ENCODE data around the gene RNASEH2B. TPM values are rescaled to one million over a fixed set of nuclear protein-coding genes. Genes with fewer than 3 reads are reported as not detected.

The RNASEH2B gene
- total and polyA plus RNA-seq, 8 donors, result 19.0 to 41.6 (median 23.3) TPM

- Histone ChIP-seq H3K9me3 (no peaks in the 10 kb centered on the region), H3K36me3 (no peaks in the 10 kb centered on the region), H3K4me1 (no peaks in the 10 kb centered on the region), H3K4me3 (no peak overlapping the region), H3K27ac (no peak overlapping the region), H3K27me3 (no peaks in the 10 kb centered on the region)
- DNase-seq, result no peak
- FAIRE-seq, result no peak
- no peak for ATAC-seq
- TF ChIP-seq CTCF (IDR thresholded peaks at IDR 0.05), result no peak
- intact Hi-C loops (cut with DNase I), result no loop called here
- WGBS, 2 donors, result 74 to 79% methylated on average over 7 of the region's 7 CpGs
Measured at GRCh38 chr13:50892210-50892944, 17.2 kb upstream of the RNASEH2B start.

DNA sequence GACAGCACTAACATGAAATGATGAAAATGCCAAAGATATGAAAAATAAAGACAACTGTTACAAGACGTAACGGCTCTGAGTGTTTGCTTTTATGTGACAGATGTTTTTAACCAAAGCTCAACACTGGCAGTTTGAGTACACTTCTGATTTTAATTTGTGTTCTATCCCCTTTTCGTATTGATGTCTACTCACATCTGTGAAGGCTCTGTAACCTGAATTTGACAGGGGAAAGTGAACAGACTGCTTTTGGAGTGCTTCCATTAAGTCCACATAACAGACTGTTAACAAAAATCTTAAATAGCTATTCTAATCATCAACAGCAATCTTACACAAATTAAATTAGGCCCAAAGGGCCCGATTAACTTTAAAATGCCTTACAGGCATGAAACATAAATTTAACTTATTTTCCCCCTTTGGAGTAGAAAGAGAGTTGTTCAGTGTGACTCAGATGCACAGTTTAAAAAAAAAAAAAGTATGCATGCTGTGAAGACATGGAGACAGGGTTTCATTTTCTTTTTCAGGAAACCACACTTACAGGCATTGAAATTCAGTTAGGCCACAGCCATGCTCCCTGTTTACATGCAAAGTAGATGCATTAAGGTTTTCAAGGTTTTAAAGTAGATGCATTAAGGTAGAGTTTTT is 16.3 kb upstream of the RNASEH2B start:
- FAIRE-seq (no peak), ATAC-seq (peak in 1 of 4 donors; percentile 47), DNase-seq (no peak)
- TF ChIP-seq CTCF (IDR thresholded peaks at IDR 0.05), result no peak
- Histone ChIP-seq H3K9me3 (no peaks in the 10 kb centered on the region), H3K4me3 (no peak overlapping the region), H3K27me3 (no peaks in the 10 kb centered on the region), H3K4me1 (no peaks in the 10 kb centered on the region), H3K36me3 (no peaks in the 10 kb centered on the region), H3K27ac (no peak overlapping the region)
- 54 to 61% methylated on average over 4 of the region's 4 CpGs for WGBS, 2 donors
- intact Hi-C loops (cut with DNase I), result no loop called here

- no peak for FAIRE-seq
- no peak for ATAC-seq
Measured at GRCh38 chr13:50894012-50894411, 15.6 kb upstream of the RNASEH2B start.

GRCh38 chr13:50894504-50894903 is 15.1 kb upstream of the RNASEH2B start:
- no peak for FAIRE-seq
- WGBS, 2 donors, result 92 to 98% methylated on average over 2 of the region's 2 CpGs

More at GRCh38 chr13:50894012-50894411, 15.6 kb upstream of the RNASEH2B start:
- WGBS, 2 donors, result 91% methylated on average over 2 of the region's 2 CpGs
- intact Hi-C loops (cut with DNase I), result no loop called here
- Histone ChIP-seq H3K9me3 (no peaks in the 10 kb centered on the region), H3K4me3 (no peak overlapping the region), H3K27me3 (no peaks in the 10 kb centered on the region), H3K27ac (no peak overlapping the region), H3K4me1 (no peaks in the 10 kb centered on the region), H3K36me3 (no peaks in the 10 kb centered on the region)
- no peak for TF ChIP-seq CTCF (IDR thresholded peaks at IDR 0.05)
- DNase-seq, result no peak

More at GRCh38 chr13:50894504-50894903, 15.1 kb upstream of the RNASEH2B start:
- Histone ChIP-seq H3K27me3 (no peaks in the 10 kb centered on the region), H3K4me1 (no peaks in the 10 kb centered on the region), H3K4me3 (no peak overlapping the region), H3K9me3 (no peaks in the 10 kb centered on the region), H3K36me3 (no peaks in the 10 kb centered on the region), H3K27ac (no peak overlapping the region)
- TF ChIP-seq CTCF (IDR thresholded peaks at IDR 0.05), result no peak
- intact Hi-C loops (cut with DNase I), result no loop called here
- ATAC-seq, result no peak
- no peak for DNase-seq

All from pancreas (tissue), 10 donors.